NT2/D1 (cell line): Measurements from ENCODE around the gene CLEC1B.

ENCODE experiments used
- SUZ12 ChIP-seq: IDR thresholded peaks from 2 replicates; pipeline ENCODE4 v1.6.1; 2011; ENCODE audit not compliant: insufficient read length, insufficient read depth; ENCODE audit errors: extremely low read depth
- YY1 ChIP-seq: IDR thresholded peaks from 2 replicates; pipeline ENCODE4 v1.6.1; 2011; ENCODE audit not compliant: insufficient read length, insufficient read depth
- ZNF274 ChIP-seq: IDR thresholded peaks from 2 replicates; pipeline ENCODE4 v1.6.1; 2011; ENCODE audit warnings: mild to moderate bottlenecking, low read depth, low read length

- TF ChIP-seq ZNF274 (no peak), YY1 (no peak), SUZ12 (no peak)
Observed at GRCh38 chr12:10021342-10021741, 22.4 kb upstream of the CLEC1B start.
